ENCODE results near the gene COX6A2.

- no peak for TF ChIP-seq POLR2AphosphoS5 (IDR thresholded peaks at IDR 0.05; ENCODE audit: low read depth, low read length)
- TF ChIP-seq POLR2A (IDR thresholded peaks at IDR 0.05; ENCODE audit: low read depth, low read length), result no peak
- TF ChIP-seq TAF1 (IDR thresholded peaks at IDR 0.05; ENCODE audit: borderline replicate concordance, low read depth, low read length), result no peak
Observed at GRCh38 chr16:31451681-31452351, 23.7 kb upstream of the COX6A2 start.

Measured in GM12892 (cell line).